GM19025 (cell line): ENCODE data around the gene ARSK.
A peak's percentile ranks its signal among the peaks of the same experiment; 100 is the strongest.

Experiments
- ATAC-seq: cut with Tn5 transposase; IDR thresholded peaks from one replicate; pipeline ENCODE4 v1.9.1; 2021; ENCODE audit warnings: mild to moderate bottlenecking, low read depth, moderate library complexity; ENCODE audit not compliant: unreplicated experiment

Gene ARSK

GRCh38 chr5:95554647-95555548 lies at the start of gene ARSK, which contains the start of gene SKIC3:
TSS of gene ARSK (plus strand) at chr5:95555101. CDS start at chr5:95555279, 178 bp downstream.
TSS of gene SKIC3 (minus strand) at chr5:95554977. CDS start at chr5:95547150, 7,827 bp downstream.
- peak; percentile 89 for ATAC-seq

GRCh38 chr5:95508550-95508949 lies 46.4 kb upstream of the ARSK start:
- ATAC-seq: no peak

- ATAC-seq: no peak
Measured at GRCh38 chr5:95511606-95512005, 43.3 kb upstream of the ARSK start.

GRCh38 chr5:95518417-95518816 lies 36.5 kb upstream of the ARSK start:
- no peak for ATAC-seq

- no peak for ATAC-seq
Measured at GRCh38 chr5:95519151-95519550, 35.8 kb upstream of the ARSK start.

GRCh38 chr5:95519681-95520080 lies 35.2 kb upstream of the ARSK start:
- no peak for ATAC-seq

- no peak for ATAC-seq
Measured at GRCh38 chr5:95520206-95520605, 34.7 kb upstream of the ARSK start.

GRCh38 chr5:95524423-95524822 lies 30.5 kb upstream of the ARSK start:
- no peak for ATAC-seq

GRCh38 chr5:95526871-95527270 lies 28.0 kb upstream of the ARSK start:
- no peak for ATAC-seq

- no peak for ATAC-seq
Measured at GRCh38 chr5:95528565-95528964, 26.3 kb upstream of the ARSK start.

GRCh38 chr5:95530416-95530815 lies 24.5 kb upstream of the ARSK start:
- no peak for ATAC-seq

GRCh38 chr5:95531491-95531890 lies 23.4 kb upstream of the ARSK start:
- no peak for ATAC-seq

- ATAC-seq: no peak
Measured at GRCh38 chr5:95532415-95532814, 22.5 kb upstream of the ARSK start.

- ATAC-seq: no peak
Measured at GRCh38 chr5:95533106-95533505, 21.8 kb upstream of the ARSK start.

GRCh38 chr5:95533761-95534160 lies 21.1 kb upstream of the ARSK start:
- no peak for ATAC-seq

- no peak for ATAC-seq
Measured at GRCh38 chr5:95537501-95537900, 17.4 kb upstream of the ARSK start.

GRCh38 chr5:95543017-95543705 lies 11.7 kb upstream of the ARSK start:
- ATAC-seq: no peak

- no peak for ATAC-seq
Measured at GRCh38 chr5:95549030-95549429, 5.9 kb upstream of the ARSK start.

- peak; percentile 4 for ATAC-seq
Measured at GRCh38 chr5:95554331-95554646, 612 bp upstream of the ARSK start.

GRCh38 chr5:95555553-95555952 lies 652 bp downstream of the ARSK start:
- ATAC-seq: no peak

GRCh38 chr5:95557841-95558240 lies 2.9 kb downstream of the ARSK start:
- no peak for ATAC-seq

- no peak for ATAC-seq
Measured at GRCh38 chr5:95562282-95562681, 7.4 kb downstream of the ARSK start.
